ENCODE measurements around the gene OTOR. TPM values are rescaled to one million over a fixed set of nuclear protein-coding genes. Genes with fewer than 3 reads are reported as not detected.

The OTOR gene
- total and polyA plus RNA-seq, 2 of the 8 experiments (the other 6 are each of a cell fraction or from before 2014, with no cell fraction given): not detected

DNA sequence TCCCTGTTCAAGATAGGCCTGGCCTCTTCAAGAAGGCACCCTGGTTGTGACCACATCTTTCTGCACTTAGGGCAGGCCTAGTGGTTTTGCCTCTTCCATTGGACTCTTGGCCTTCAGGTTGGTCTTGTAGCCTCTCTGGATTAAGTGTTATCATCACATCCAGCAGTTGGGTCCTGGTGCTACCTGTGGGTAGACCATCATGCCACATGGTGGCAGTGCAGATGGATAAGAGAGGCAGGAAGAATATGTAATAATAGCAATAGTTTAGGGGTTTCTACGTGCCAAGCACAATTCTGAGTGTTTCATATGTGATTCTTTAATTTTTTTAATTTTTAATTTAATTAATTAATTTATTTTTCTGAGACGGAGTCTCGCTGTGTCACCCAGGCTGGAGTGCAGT is 46.9 kb upstream of the OTOR start (continued):
- no peak for TF ChIP-seq RNF2 (IDR thresholded peaks at IDR 0.05; ENCODE audit: borderline replicate concordance, low read depth, low read length, missing control alignments, poor library complexity, severe bottlenecking)
- no peak for TF ChIP-seq MAFK (IDR thresholded peaks at IDR 0.05; ENCODE audit: low read depth, low read length)
- TF ChIP-seq POU5F1 (IDR thresholded peaks at IDR 0.05; ENCODE audit: low read depth, low read length): no peak
- TF ChIP-seq RBBP5 (IDR thresholded peaks at IDR 0.05; ENCODE audit: borderline replicate concordance, low read depth, low read length): no peak
- no peak for TF ChIP-seq SIRT6 (IDR thresholded peaks at IDR 0.05; ENCODE audit: low read length)
- TF ChIP-seq KDM4A (IDR thresholded peaks at IDR 0.05; ENCODE audit: low read depth, low read length, severe bottlenecking): no peak

Data from H1 (cell line).